Measurements from ENCODE around the gene CSNK1A1L.

The CSNK1A1L gene

DNA sequence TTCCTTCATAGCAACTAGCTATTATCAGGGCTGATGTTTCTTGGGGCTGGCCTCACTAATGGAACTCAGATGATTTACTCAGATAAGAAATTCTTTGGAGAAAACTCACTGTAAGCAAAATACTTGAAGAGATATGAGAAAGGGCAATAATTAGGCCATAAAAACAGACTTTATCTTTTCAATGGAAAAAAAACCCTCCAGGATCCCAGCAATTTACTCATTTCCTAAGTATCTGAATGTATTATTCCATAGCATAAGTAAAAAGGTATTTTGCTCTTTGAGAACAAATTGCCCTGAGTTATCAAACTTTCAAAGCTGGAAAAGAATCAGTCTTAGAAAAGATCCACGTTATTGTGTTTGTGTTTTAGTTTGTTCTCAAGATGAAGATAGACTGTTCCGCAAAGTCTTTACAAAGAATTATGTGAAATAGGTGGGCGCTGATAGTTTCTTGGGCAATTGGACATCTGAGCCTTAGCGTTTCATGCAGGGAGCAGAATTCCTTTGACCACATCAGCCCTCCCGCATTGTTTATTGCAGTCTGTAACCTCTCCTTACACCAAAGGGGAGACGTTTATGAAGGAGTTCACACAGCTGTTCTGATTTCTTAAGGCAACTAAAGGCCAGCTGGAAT lies 29.1 kb upstream of the CSNK1A1L start:
- Histone ChIP-seq H3K4me3 (ENCODE audit: low read length, poor library complexity, severe bottlenecking) (no peak overlapping the region), H3K79me2 (ENCODE audit: insufficient read depth, low read length) (no peaks in the 10 kb centered on the region), H4K20me1 (ENCODE audit: insufficient read depth, low read length, poor library complexity, severe bottlenecking) (no peaks in the 10 kb centered on the region), H3K4me1 (ENCODE audit: insufficient read depth, low read length, poor library complexity, severe bottlenecking) (no peaks in the 10 kb centered on the region), H3K9me2 (replicated peaks; ENCODE audit: low read depth, low read length) (no peaks in the 10 kb centered on the region), H3K4me2 (ENCODE audit: low read depth, low read length, poor library complexity, severe bottlenecking) (no peak overlapping the region), H3K9me3 (ENCODE audit: insufficient read depth, low read depth, low read length) (no peaks in the 10 kb centered on the region), H3F3A (ENCODE audit: low read depth) (no peaks in the 10 kb centered on the region), H3K27me3 (ENCODE audit: insufficient read depth, low read length, poor library complexity, severe bottlenecking) (no peaks in the 10 kb centered on the region), H3K9ac (ENCODE audit: low read depth, low read length, poor library complexity, severe bottlenecking) (no peak overlapping the region), H2AFZ (ENCODE audit: low read length) (no peak overlapping the region), H3K36me3 (ENCODE audit: insufficient read depth, low read length) (no peaks in the 10 kb centered on the region)
- TF ChIP-seq, protein P1, sequence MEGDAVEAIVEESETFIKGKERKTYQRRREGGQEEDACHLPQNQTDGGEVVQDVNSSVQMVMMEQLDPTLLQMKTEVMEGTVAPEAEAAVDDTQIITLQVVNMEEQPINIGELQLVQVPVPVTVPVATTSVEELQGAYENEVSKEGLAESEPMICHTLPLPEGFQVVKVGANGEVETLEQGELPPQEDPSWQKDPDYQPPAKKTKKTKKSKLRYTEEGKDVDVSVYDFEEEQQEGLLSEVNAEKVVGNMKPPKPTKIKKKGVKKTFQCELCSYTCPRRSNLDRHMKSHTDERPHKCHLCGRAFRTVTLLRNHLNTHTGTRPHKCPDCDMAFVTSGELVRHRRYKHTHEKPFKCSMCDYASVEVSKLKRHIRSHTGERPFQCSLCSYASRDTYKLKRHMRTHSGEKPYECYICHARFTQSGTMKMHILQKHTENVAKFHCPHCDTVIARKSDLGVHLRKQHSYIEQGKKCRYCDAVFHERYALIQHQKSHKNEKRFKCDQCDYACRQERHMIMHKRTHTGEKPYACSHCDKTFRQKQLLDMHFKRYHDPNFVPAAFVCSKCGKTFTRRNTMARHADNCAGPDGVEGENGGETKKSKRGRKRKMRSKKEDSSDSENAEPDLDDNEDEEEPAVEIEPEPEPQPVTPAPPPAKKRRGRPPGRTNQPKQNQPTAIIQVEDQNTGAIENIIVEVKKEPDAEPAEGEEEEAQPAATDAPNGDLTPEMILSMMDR (conservative IDR thresholded peaks at IDR 0.05; ENCODE audit: low read length) = no peak
- no peak for TF ChIP-seq EZH2phosphoT487 (IDR thresholded peaks at IDR 0.05; ENCODE audit: borderline replicate concordance)

- Histone ChIP-seq H3K9me2 (replicated peaks; ENCODE audit: low read depth, low read length) (no peaks in the 10 kb centered on the region), H3K9me3 (ENCODE audit: insufficient read depth, low read depth, low read length) (no peaks in the 10 kb centered on the region), H2AFZ (ENCODE audit: low read length) (no peak overlapping the region), H4K20me1 (ENCODE audit: insufficient read depth, low read length, poor library complexity, severe bottlenecking) (no peaks in the 10 kb centered on the region), H3K36me3 (ENCODE audit: insufficient read depth, low read length) (no peaks in the 10 kb centered on the region), H3K9ac (ENCODE audit: low read depth, low read length, poor library complexity, severe bottlenecking) (no peak overlapping the region), H3K4me2 (ENCODE audit: low read depth, low read length, poor library complexity, severe bottlenecking) (no peak overlapping the region), H3K4me1 (ENCODE audit: insufficient read depth, low read length, poor library complexity, severe bottlenecking) (no peaks in the 10 kb centered on the region), H3K79me2 (ENCODE audit: insufficient read depth, low read length) (no peaks in the 10 kb centered on the region), H3F3A (ENCODE audit: low read depth) (no peaks in the 10 kb centered on the region), H3K27me3 (ENCODE audit: insufficient read depth, low read length, poor library complexity, severe bottlenecking) (no peaks in the 10 kb centered on the region), H3K4me3 (ENCODE audit: low read length, poor library complexity, severe bottlenecking) (no peak overlapping the region)
- TF ChIP-seq, protein P1 (conservative IDR thresholded peaks at IDR 0.05; ENCODE audit: low read length) = no peak
- TF ChIP-seq EZH2phosphoT487 (IDR thresholded peaks at IDR 0.05; ENCODE audit: borderline replicate concordance) = no peak
Measured at GRCh38 chr13:37132211-37132610, 26.7 kb upstream of the CSNK1A1L start.

DNA sequence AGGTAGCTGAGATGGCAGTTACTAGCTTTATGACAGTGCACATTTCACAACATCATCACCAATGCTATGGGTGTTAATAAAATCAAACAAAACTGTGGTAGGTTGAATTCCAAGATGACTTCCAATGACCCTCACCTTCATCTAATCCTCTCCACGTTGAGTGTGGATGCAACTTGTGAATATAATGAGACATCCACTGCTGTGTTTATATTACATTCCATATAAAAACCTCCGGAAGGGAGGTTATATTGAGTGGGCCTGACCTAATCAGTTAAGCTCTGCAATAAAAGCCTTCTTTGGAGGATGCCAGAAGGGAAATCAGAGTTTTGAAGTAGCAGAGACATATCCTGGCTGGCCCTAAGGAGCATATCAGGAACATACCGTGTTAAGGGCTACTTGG lies 25.6 kb upstream of the CSNK1A1L start:
- Histone ChIP-seq H3K4me3 (ENCODE audit: low read length, poor library complexity, severe bottlenecking) (no peak overlapping the region), H3K4me1 (ENCODE audit: insufficient read depth, low read length, poor library complexity, severe bottlenecking) (no peaks in the 10 kb centered on the region), H3K9ac (ENCODE audit: low read depth, low read length, poor library complexity, severe bottlenecking) (no peak overlapping the region), H3K9me2 (replicated peaks; ENCODE audit: low read depth, low read length) (no peaks in the 10 kb centered on the region), H2AFZ (ENCODE audit: low read length) (no peak overlapping the region), H3K4me2 (ENCODE audit: low read depth, low read length, poor library complexity, severe bottlenecking) (no peak overlapping the region), H3K79me2 (ENCODE audit: insufficient read depth, low read length) (no peaks in the 10 kb centered on the region), H3K36me3 (ENCODE audit: insufficient read depth, low read length) (no peaks in the 10 kb centered on the region), H4K20me1 (ENCODE audit: insufficient read depth, low read length, poor library complexity, severe bottlenecking) (no peaks in the 10 kb centered on the region), H3K9me3 (ENCODE audit: insufficient read depth, low read depth, low read length) (no peaks in the 10 kb centered on the region), H3K27me3 (ENCODE audit: insufficient read depth, low read length, poor library complexity, severe bottlenecking) (no peaks in the 10 kb centered on the region), H3F3A (ENCODE audit: low read depth) (no peaks in the 10 kb centered on the region)
- TF ChIP-seq EZH2phosphoT487 (IDR thresholded peaks at IDR 0.05; ENCODE audit: borderline replicate concordance) = no peak
- TF ChIP-seq, protein P1 (conservative IDR thresholded peaks at IDR 0.05; ENCODE audit: low read length) = no peak
